SK-N-SH (cell line): ENCODE measurements around the gene SLC25A41.

ENCODE experiments used
- EZH2phosphoT487 ChIP-seq: fragments of 200-600 bp; sonication (generic); IDR thresholded peaks from 2 replicates; pipeline ENCODE4 v1.6.1; 2017; ENCODE audit warnings: low read depth, mixed run types, mild to moderate bottlenecking, antibody characterized with exemption, moderate library complexity, borderline replicate concordance
- FOXJ3 ChIP-seq: sonication (generic); formaldehyde crosslinking; IDR thresholded peaks from 2 replicates; pipeline ENCODE4 v1.5.1; 2020; ENCODE audit warnings: mild to moderate bottlenecking, missing genetic modification reagents
- POLR2AphosphoS5 ChIP-seq: IDR thresholded peaks from 2 replicates; pipeline ENCODE4 v1.6.1; 2012; ENCODE audit warnings: low read depth, low read length
- SMC3 ChIP-seq: IDR thresholded peaks from 2 replicates; pipeline ENCODE4 v1.6.1; 2012; ENCODE audit warnings: low read depth, low read length, improper control_type of control experiment
- TF ChIP-seq, protein P1 (sequence below): fragments of 200-600 bp; sonication (generic); IDR thresholded peaks from 2 replicates; pipeline ENCODE4 v1.6.1; 2017; ENCODE audit warnings: antibody characterized with exemption, mild to moderate bottlenecking, moderate library complexity
- TF ChIP-seq, protein P2 (sequence below): IDR thresholded peaks from 2 replicates; pipeline ENCODE4 v1.6.1; 2012; ENCODE audit warnings: mild to moderate bottlenecking, low read depth, low read length, moderate library complexity

DNA sequence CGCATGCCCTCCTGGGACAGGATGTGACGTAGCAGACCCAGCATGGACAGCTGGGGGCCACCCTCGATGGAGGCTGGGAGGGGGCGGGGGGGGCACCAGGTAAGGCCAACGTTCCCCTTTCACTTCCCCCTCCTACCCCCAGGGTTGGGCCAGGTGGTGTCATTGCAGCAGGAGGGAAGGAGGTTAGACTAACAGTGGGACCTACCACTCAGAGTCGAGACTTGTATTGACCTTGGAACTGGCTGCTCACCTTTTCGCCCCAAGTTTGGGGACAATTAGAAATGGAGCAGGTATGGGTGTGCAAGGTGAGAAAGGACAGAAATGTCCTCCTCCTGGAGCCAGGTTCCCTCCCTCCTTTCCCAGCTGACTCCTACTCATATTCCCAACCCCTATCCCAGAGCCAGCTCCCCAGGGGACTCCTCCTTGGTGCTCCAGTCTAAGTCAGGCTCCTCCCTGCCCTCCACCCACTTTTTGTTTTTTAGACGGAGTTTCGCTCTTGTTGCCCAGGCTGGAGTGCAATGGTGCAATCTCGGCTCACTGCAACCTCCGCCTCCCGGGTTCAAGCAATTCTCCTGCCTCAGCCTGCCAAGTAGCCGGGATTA is 8.6 kb upstream of the SLC25A41 start:
- TF ChIP-seq, protein P1, sequence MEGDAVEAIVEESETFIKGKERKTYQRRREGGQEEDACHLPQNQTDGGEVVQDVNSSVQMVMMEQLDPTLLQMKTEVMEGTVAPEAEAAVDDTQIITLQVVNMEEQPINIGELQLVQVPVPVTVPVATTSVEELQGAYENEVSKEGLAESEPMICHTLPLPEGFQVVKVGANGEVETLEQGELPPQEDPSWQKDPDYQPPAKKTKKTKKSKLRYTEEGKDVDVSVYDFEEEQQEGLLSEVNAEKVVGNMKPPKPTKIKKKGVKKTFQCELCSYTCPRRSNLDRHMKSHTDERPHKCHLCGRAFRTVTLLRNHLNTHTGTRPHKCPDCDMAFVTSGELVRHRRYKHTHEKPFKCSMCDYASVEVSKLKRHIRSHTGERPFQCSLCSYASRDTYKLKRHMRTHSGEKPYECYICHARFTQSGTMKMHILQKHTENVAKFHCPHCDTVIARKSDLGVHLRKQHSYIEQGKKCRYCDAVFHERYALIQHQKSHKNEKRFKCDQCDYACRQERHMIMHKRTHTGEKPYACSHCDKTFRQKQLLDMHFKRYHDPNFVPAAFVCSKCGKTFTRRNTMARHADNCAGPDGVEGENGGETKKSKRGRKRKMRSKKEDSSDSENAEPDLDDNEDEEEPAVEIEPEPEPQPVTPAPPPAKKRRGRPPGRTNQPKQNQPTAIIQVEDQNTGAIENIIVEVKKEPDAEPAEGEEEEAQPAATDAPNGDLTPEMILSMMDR = no peak
- TF ChIP-seq EZH2phosphoT487 (no peak), FOXJ3 (no peak), SMC3 (no peak), POLR2AphosphoS5 (no peak)
- TF ChIP-seq, protein P2, sequence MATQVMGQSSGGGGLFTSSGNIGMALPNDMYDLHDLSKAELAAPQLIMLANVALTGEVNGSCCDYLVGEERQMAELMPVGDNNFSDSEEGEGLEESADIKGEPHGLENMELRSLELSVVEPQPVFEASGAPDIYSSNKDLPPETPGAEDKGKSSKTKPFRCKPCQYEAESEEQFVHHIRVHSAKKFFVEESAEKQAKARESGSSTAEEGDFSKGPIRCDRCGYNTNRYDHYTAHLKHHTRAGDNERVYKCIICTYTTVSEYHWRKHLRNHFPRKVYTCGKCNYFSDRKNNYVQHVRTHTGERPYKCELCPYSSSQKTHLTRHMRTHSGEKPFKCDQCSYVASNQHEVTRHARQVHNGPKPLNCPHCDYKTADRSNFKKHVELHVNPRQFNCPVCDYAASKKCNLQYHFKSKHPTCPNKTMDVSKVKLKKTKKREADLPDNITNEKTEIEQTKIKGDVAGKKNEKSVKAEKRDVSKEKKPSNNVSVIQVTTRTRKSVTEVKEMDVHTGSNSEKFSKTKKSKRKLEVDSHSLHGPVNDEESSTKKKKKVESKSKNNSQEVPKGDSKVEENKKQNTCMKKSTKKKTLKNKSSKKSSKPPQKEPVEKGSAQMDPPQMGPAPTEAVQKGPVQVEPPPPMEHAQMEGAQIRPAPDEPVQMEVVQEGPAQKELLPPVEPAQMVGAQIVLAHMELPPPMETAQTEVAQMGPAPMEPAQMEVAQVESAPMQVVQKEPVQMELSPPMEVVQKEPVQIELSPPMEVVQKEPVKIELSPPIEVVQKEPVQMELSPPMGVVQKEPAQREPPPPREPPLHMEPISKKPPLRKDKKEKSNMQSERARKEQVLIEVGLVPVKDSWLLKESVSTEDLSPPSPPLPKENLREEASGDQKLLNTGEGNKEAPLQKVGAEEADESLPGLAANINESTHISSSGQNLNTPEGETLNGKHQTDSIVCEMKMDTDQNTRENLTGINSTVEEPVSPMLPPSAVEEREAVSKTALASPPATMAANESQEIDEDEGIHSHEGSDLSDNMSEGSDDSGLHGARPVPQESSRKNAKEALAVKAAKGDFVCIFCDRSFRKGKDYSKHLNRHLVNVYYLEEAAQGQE = no peak
